RWPE1 (cell line): ENCODE data around the gene PCLO.

Experiments used
- CTCF ChIA-PET: fragments of 350-600 bp; sonication (Branson Sonifier 250); formaldehyde crosslinking; extraction: SDS; loops from one replicate; lab custom pipeline; 2021; lab: Yijun Ruan, JAX
- POLR2A ChIA-PET: fragments of 400-600 bp; formaldehyde crosslinking; extraction: SDS; loops from one replicate; lab custom pipeline; 2020; ENCODE audit warnings: antibody characterized with exemption; ENCODE audit not compliant: low non-redundant PET; lab: Yijun Ruan, JAX
- DNase-seq: peaks from one replicate; pipeline ENCODE4 v3.0.0; 2012; ENCODE audit warnings: low spot score
- H3K27ac ChIP-seq: fragments of 450-650 bp; 2 replicates; pipeline ENCODE4 v1.5.1; 2017
- CTCF ChIP-seq: fragments of 450-650 bp; conservative IDR thresholded peaks from 2 replicates; pipeline ENCODE4 v1.5.1; 2017; ENCODE audit warnings: low read depth, mild to moderate bottlenecking

Gene PCLO

DNA sequence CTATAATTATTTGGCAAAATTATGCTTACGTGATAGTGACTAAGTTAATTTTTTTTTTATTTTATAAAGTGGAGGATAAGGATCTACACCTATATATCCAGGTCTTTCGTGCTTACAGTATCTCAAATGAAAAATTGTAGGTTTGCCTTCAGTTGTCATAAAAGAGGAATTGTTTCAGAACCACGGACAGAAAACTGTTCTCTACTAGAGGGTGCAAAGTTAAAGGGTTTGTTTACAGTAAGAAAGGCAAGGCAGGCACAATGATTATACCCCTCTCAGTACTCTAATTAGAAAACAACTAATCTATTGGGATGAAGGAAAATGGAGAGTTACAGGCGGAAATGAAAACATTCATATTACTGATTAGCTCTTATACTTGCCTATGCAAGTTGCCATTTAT lies 1.5 kb downstream of the PCLO start:
- ChIA-PET CTCF (no interaction called here), POLR2A (no interaction called here)
- no peak for TF ChIP-seq CTCF
- no peak for DNase-seq
- H3K27ac ChIP-seq = no peak overlapping the region

- no peak overlapping the region for H3K27ac ChIP-seq
- DNase-seq = no peak
- CTCF ChIA-PET = no interaction called here
- POLR2A ChIA-PET = no interaction called here
- no peak for TF ChIP-seq CTCF
These were observed 3.0 kb downstream of the PCLO start for GRCh38 chr7:83159731-83160130.

DNA sequence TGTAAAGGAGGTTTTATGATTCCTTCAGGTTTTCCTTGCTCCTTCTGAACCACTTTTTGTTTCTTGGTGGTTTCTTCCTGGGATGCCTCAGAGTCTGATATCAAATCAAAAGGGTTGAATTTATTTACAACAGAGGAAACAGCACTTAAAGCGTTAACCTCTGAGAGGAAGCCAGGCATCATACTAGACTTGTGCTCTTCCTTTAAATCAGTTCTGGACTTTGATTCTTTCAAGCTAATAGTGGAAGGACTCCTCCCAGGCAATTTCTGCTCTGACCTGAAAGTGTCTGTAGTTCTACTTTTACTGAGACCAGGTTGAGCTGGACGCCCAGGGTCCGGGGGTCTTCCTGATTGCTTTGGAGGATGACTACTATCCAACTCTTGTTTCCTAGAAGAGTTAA lies 6.7 kb downstream of the PCLO start:
- no peak overlapping the region for H3K27ac ChIP-seq
- TF ChIP-seq CTCF = no peak
- CTCF ChIA-PET = no interaction called here
- POLR2A ChIA-PET = no interaction called here
- DNase-seq = no peak

- ChIA-PET CTCF (no interaction called here), POLR2A (no interaction called here)
- TF ChIP-seq CTCF = no peak
- no peak overlapping the region for H3K27ac ChIP-seq
- DNase-seq = no peak
These were observed 7.3 kb downstream of the PCLO start for GRCh38 chr7:83155407-83155806.

DNA sequence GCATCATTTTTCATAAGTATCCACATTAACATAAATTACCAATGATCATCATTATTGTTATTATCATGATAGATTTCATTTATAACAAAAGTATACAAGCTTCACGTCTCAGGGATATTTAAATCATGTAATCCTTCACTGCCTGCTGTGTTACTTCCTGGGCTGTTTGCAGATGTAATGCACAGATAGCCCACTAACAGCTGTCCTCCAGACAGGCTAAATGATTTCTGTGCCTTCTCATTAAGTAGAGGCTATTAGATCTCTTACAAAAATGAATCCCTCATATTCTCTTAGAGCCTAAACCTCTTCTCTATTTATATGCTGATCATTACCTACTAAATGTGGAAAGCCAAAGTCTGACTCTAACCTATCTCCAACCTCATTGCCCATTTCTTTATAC lies 9.3 kb downstream of the PCLO start:
- TF ChIP-seq CTCF = no peak
- DNase-seq = no peak
- H3K27ac ChIP-seq = no peak overlapping the region
- ChIA-PET CTCF (no interaction called here), POLR2A (no interaction called here)

GRCh38 chr7:83150310-83150709 lies 12.4 kb downstream of the PCLO start:
- H3K27ac ChIP-seq = no peak overlapping the region
- TF ChIP-seq CTCF = no peak
- no peak for DNase-seq
- ChIA-PET POLR2A (no interaction called here), CTCF (no interaction called here)

DNA sequence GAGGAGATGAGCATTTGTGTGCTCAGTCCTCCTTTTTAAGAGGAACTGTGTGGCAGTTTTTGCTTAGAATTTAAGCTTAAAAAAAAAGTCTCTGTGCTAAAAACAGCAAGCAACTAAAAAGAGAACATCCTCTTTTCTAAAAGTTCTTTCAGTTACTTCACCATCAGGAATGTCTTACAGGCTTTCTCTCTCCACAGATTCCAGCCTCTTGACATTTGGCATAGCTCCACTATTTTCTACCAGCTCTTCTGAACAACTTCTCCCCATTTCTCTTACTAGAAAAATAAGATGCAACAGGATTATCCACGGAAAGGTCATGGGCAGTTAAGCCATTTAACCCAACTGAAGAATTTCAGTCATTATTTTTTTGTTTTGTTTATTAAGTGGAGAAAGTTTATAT lies 13.2 kb downstream of the PCLO start:
- DNase-seq = no peak
- H3K27ac ChIP-seq = no peak overlapping the region
- POLR2A ChIA-PET = no interaction called here
- CTCF ChIA-PET = no interaction called here
- no peak for TF ChIP-seq CTCF
